ENCODE measurements around the gene PCDHB11.

- TF ChIP-seq CTCF (IDR thresholded peaks at IDR 0.05; ENCODE audit: extremely low read depth in 1 of 2, insufficient read depth in 1 of 2, low read depth in 1 of 2, low read length in 2 of 2) = no peak
- TF ChIP-seq POLR2A (IDR thresholded peaks at IDR 0.05; ENCODE audit: low read depth, low read length) = no peak
- no peak for TF ChIP-seq EZH2 (IDR thresholded peaks at IDR 0.05; ENCODE audit: borderline replicate concordance, low read depth, low read length, severe bottlenecking)
- TF ChIP-seq POLR2AphosphoS5 (IDR thresholded peaks at IDR 0.05; ENCODE audit: insufficient read depth, low read depth, low read length) = no peak
- no peak for TF ChIP-seq FOS (IDR thresholded peaks at IDR 0.05; ENCODE audit: borderline replicate concordance, insufficient read depth, low read length)
Measured at GRCh38 chr5:141150224-141150992, 49.0 kb upstream of the PCDHB11 start.

Measured in endothelial cell of umbilical vein (primary cell).